Amygdala (tissue), 56 donors: ENCODE data around the gene C6.
"Not testable (repeated sequence)": the region's sequence is repeated elsewhere in the genome, so short reads cannot be mapped to it uniquely, and the experiment has no call there.

Experiments used
- DNase-seq, 56 donors: peaks; one replicate each; lab custom pipeline; 2025; lab: John Stamatoyannopoulos, UW

The C6 gene

GRCh38 chr5:41200506-41200905 is 12.8 kb downstream of the C6 start:
- DNase-seq = no peak

- DNase-seq = no peak
These were observed 13.7 kb downstream of the C6 start for GRCh38 chr5:41199660-41200059.

GRCh38 chr5:41196197-41196596 is 17.1 kb downstream of the C6 start:
- no peak for DNase-seq

GRCh38 chr5:41195228-41195627 is 18.1 kb downstream of the C6 start:
- DNase-seq = no peak

GRCh38 chr5:41194339-41194738 is 19.0 kb downstream of the C6 start:
- DNase-seq = no peak

- DNase-seq = peak in 42 of 56 donors; percentile 0 to 62 (median 21)
These were observed 19.7 kb downstream of the C6 start for GRCh38 chr5:41193456-41194205.

- no peak for DNase-seq
These were observed 22.1 kb downstream of the C6 start for GRCh38 chr5:41191249-41191648.

- DNase-seq = no peak
These were observed 27.2 kb downstream of the C6 start for GRCh38 chr5:41186143-41186542.

GRCh38 chr5:41183331-41183730 is 30.0 kb downstream of the C6 start:
- DNase-seq = not testable (repeated sequence)

- no peak for DNase-seq
These were observed 30.7 kb downstream of the C6 start for GRCh38 chr5:41182666-41183065.

- no peak for DNase-seq
These were observed 31.4 kb downstream of the C6 start for GRCh38 chr5:41181691-41182564.

- DNase-seq = no peak
These were observed 36.4 kb downstream of the C6 start for GRCh38 chr5:41176952-41177351.

- DNase-seq = no peak
These were observed 41.3 kb downstream of the C6 start for GRCh38 chr5:41172012-41172411.

GRCh38 chr5:41161271-41161670 is 52.1 kb downstream of the C6 start:
- DNase-seq = no peak

- DNase-seq = no peak
These were observed 55.9 kb downstream of the C6 start for GRCh38 chr5:41157272-41157894.

- DNase-seq = no peak
These were observed 56.6 kb downstream of the C6 start for GRCh38 chr5:41156739-41157138.

- no peak for DNase-seq
These were observed 58.8 kb downstream of the C6 start for GRCh38 chr5:41154491-41154890.

- DNase-seq = no peak
These were observed 61.8 kb downstream of the C6 start for GRCh38 chr5:41151564-41151963.

- no peak for DNase-seq
These were observed 64.9 kb downstream of the C6 start for GRCh38 chr5:41148448-41148847.

GRCh38 chr5:41145306-41145705 is 68.0 kb downstream of the C6 start:
- DNase-seq = no peak

GRCh38 chr5:41143131-41143901 is 70.0 kb downstream of the C6 start:
- DNase-seq = no peak
